ENCODE results near the gene NAXD.
"Not testable (repeated sequence)": the region's sequence is repeated elsewhere in the genome, so short reads cannot be mapped to it uniquely, and the experiment has no call there.

NAXD gene

DNA sequence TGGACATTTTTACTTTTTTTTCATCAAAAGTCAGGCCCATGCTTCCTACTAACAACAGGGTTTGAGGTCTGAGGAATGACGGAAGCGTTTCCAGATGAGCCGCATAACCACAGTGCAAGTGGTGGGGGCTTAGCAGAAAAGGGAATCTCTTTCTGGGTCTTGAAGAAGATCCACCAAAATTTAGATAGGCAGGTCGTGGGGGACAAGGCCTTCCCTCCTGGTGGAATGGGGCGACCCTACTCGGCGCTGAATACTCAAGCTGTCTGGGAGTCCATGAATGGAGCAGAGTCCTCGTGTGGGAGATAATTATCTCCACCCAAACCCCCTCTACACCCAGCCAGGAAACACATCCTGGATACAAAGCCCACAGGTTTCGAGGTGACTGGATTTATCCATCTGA lies 53.7 kb downstream of the NAXD start:
- no peak for DNase-seq (ENCODE audit: low read depth in 1 of 2, low spot score in 1 of 2)
- H3K27me3 ChIP-seq (ENCODE audit: insufficient read depth, poor library complexity, severe bottlenecking) = no peaks in the 10 kb centered on the region
- H3K27ac ChIP-seq (replicated peaks) = no peak overlapping the region
- no peak for TF ChIP-seq GABPA (IDR thresholded peaks at IDR 0.05; ENCODE audit: low read depth)
- TF ChIP-seq, protein P1, sequence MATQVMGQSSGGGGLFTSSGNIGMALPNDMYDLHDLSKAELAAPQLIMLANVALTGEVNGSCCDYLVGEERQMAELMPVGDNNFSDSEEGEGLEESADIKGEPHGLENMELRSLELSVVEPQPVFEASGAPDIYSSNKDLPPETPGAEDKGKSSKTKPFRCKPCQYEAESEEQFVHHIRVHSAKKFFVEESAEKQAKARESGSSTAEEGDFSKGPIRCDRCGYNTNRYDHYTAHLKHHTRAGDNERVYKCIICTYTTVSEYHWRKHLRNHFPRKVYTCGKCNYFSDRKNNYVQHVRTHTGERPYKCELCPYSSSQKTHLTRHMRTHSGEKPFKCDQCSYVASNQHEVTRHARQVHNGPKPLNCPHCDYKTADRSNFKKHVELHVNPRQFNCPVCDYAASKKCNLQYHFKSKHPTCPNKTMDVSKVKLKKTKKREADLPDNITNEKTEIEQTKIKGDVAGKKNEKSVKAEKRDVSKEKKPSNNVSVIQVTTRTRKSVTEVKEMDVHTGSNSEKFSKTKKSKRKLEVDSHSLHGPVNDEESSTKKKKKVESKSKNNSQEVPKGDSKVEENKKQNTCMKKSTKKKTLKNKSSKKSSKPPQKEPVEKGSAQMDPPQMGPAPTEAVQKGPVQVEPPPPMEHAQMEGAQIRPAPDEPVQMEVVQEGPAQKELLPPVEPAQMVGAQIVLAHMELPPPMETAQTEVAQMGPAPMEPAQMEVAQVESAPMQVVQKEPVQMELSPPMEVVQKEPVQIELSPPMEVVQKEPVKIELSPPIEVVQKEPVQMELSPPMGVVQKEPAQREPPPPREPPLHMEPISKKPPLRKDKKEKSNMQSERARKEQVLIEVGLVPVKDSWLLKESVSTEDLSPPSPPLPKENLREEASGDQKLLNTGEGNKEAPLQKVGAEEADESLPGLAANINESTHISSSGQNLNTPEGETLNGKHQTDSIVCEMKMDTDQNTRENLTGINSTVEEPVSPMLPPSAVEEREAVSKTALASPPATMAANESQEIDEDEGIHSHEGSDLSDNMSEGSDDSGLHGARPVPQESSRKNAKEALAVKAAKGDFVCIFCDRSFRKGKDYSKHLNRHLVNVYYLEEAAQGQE (IDR thresholded peaks at IDR 0.05; ENCODE audit: insufficient replicate concordance, low read depth) = no peak
- no peak for TF ChIP-seq POLR2AphosphoS5 (IDR thresholded peaks at IDR 0.05; ENCODE audit: low read depth)
- TF ChIP-seq SPI1 (IDR thresholded peaks at IDR 0.05; ENCODE audit: borderline replicate concordance, low read depth) = no peak
- no peak overlapping the region for H3K4me3 ChIP-seq (replicated peaks; ENCODE audit: insufficient read depth, low read length)

DNA sequence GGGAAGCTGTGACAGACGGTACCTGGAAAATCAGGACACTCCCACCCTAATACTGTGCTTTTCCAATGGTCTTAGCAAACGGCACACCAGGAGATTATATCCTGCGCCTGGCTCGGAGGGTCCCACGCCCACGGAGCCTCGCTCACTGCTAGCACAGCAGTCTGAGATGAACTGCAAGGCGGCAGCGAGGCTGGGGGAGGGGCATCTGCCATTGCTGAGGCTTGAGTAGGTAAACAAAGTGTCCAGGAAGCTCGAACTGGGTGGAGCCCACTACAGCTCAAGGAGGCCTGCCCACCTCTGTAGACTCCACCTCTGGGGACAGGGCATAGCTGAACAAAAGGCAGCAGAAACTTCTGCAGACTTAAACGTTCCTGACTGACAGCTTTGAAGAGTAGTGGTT lies 54.5 kb downstream of the NAXD start:
- H3K27ac ChIP-seq (replicated peaks); H3K27me3 ChIP-seq (ENCODE audit: insufficient read depth, poor library complexity, severe bottlenecking); DNase-seq (ENCODE audit: low read depth in 1 of 2, low spot score in 1 of 2): not testable (repeated sequence)

DNA sequence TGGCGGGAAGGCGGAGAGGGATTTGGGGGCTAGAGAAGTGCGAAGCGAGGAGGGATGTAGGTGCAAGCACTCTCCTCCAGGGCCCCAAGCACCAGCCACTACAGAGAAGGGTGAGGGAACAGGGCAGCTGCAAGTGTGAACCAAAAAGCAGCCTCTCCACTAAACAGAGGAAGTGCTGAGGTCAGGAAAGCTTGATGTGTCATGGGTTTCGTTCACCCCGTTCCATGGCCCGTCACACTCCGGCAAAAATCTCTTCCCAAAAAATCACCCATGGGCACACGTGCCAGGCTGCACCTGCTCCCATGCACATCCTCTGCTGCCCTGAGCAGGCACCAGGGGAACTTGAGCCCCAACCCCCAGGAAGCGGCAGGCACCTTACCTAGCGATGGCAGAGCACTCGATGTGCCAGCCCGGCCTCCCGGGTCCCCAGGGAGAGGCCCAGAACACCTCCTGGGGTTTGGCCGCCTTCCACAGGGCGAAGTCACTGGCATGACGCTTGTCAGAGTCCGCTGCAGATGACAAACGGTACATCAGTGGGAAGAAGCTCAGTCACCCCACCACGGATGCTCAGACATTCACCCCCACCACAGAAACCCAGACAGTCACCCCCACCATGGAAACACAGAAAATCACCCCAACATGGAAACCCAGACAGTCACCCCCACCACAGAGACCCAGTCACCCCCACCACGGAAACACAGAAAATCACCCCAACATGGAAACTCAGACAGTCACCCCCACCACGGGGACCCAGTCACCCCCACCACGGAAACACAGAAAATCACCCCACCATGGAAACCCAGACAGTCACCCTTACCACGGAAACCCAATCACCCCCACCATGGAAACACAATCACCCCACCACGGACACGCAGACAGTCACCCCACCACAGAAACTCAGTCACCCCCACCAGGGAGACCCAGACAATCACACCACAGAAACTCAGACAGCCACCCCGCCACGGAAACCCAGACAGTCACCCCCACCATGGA lies 61.5 kb downstream of the NAXD start:
- TF ChIP-seq, protein P1 (IDR thresholded peaks at IDR 0.05; ENCODE audit: insufficient replicate concordance, low read depth) = no peak
- TF ChIP-seq POLR2AphosphoS5 (IDR thresholded peaks at IDR 0.05; ENCODE audit: low read depth) (no peak), GABPA (IDR thresholded peaks at IDR 0.05; ENCODE audit: low read depth) (no peak), SPI1 (IDR thresholded peaks at IDR 0.05; ENCODE audit: borderline replicate concordance, low read depth) (no peak)
- TF ChIP-seq, protein P2, sequence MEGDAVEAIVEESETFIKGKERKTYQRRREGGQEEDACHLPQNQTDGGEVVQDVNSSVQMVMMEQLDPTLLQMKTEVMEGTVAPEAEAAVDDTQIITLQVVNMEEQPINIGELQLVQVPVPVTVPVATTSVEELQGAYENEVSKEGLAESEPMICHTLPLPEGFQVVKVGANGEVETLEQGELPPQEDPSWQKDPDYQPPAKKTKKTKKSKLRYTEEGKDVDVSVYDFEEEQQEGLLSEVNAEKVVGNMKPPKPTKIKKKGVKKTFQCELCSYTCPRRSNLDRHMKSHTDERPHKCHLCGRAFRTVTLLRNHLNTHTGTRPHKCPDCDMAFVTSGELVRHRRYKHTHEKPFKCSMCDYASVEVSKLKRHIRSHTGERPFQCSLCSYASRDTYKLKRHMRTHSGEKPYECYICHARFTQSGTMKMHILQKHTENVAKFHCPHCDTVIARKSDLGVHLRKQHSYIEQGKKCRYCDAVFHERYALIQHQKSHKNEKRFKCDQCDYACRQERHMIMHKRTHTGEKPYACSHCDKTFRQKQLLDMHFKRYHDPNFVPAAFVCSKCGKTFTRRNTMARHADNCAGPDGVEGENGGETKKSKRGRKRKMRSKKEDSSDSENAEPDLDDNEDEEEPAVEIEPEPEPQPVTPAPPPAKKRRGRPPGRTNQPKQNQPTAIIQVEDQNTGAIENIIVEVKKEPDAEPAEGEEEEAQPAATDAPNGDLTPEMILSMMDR (IDR thresholded peaks at IDR 0.05; ENCODE audit: insufficient read depth, low read length) = no peak
- Histone ChIP-seq H3K4me3 (replicated peaks; ENCODE audit: insufficient read depth, low read length) (no peak overlapping the region), H3K27ac (replicated peaks) (no peak overlapping the region), H3K27me3 (ENCODE audit: insufficient read depth, poor library complexity, severe bottlenecking) (no peaks in the 10 kb centered on the region)
- no peak for DNase-seq (ENCODE audit: low read depth in 1 of 2, low spot score in 1 of 2)

More for the DNA sequence above, 54.5 kb downstream of the NAXD start:
- H3K4me3 ChIP-seq (replicated peaks; ENCODE audit: insufficient read depth, low read length) = not testable (repeated sequence)

DNA sequence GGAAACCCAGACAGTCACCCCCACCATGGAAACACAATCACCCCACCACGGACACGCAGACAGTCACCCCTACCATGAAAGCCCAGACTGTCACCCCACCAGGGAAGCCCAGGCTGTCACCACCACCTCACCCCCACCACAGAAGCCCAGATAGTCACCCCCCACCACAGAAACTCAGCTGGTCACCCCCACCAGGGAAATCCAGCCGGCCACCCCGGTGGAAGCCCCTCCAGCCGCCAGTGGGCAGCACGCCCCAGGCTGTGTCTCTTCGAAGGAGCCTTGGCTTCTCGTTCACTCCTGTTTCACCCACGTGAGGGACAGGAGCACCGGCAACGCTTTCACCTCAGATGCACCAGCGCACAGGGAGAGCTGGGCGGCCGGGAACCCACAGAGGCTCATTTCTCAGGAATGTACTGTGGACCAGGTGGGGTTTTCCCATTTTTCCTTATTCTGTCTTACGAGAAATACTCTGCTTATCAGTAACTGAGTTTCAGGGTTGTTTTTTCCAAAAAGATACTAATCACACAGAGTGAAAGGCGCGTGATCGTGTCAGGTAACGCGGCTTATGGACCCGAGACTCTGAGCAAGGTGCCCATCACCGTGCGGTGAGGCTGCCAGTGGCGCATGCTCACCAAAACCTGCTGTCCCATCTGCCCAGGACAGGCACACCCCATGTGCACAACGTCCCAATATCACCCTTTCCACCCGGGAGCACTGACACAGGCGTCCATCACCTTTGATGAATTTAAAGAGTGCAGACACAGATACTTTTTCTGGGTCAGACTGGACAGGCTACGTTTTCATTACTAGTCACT lies 62.6 kb downstream of the NAXD start:
- TF ChIP-seq POLR2AphosphoS5 (IDR thresholded peaks at IDR 0.05; ENCODE audit: low read depth) (no peak), SPI1 (IDR thresholded peaks at IDR 0.05; ENCODE audit: borderline replicate concordance, low read depth) (no peak), GABPA (IDR thresholded peaks at IDR 0.05; ENCODE audit: low read depth) (no peak)
- TF ChIP-seq, protein P1 (IDR thresholded peaks at IDR 0.05; ENCODE audit: insufficient replicate concordance, low read depth) = no peak
- TF ChIP-seq, protein P2 (IDR thresholded peaks at IDR 0.05; ENCODE audit: insufficient read depth, low read length) = no peak
- H3K27me3 ChIP-seq (ENCODE audit: insufficient read depth, poor library complexity, severe bottlenecking) = no peaks in the 10 kb centered on the region
- DNase-seq (ENCODE audit: low read depth in 1 of 2, low spot score in 1 of 2) = no peak
- no peak overlapping the region for H3K27ac ChIP-seq (replicated peaks)
- H3K4me3 ChIP-seq (replicated peaks; ENCODE audit: insufficient read depth, low read length) = no peak overlapping the region
